Muscle layer of colon (tissue), 2 donors: ENCODE measurements around the gene TSHB.

Experiments
- H3K27ac ChIP-seq: one replicate; pipeline ENCODE4 v1.7.0; 2013; ENCODE audit warnings: low read depth, mild to moderate bottlenecking, low read length, moderate library complexity
- H3K27me3 ChIP-seq, 2 donors: one replicate each; pipeline ENCODE4 v1.7.0; 2013; ENCODE audit warnings: low read length in 2 of 2, mild to moderate bottlenecking in 2 of 2; ENCODE audit not compliant: insufficient read depth in 2 of 2, control insufficient read depth in 1 of 2
- H3K36me3 ChIP-seq: one replicate; pipeline ENCODE4 v1.7.0; 2013; ENCODE audit warnings: mild to moderate bottlenecking, low read length; ENCODE audit not compliant: insufficient read depth
- H3K4me1 ChIP-seq: one replicate; pipeline ENCODE4 v1.7.0; 2013; ENCODE audit warnings: mild to moderate bottlenecking, low read length; ENCODE audit not compliant: insufficient read depth
- H3K4me3 ChIP-seq, 2 donors: one replicate each; pipeline ENCODE4 v1.7.0; 2013; ENCODE audit warnings: low read length in 2 of 2, low read depth in 1 of 2, mild to moderate bottlenecking in 1 of 2, moderate library complexity in 1 of 2
- H3K9ac ChIP-seq: one replicate; pipeline ENCODE4 v1.7.0; 2013; ENCODE audit warnings: low read length
- H3K9me3 ChIP-seq: one replicate; pipeline ENCODE4 v1.7.0; 2013; ENCODE audit warnings: mild to moderate bottlenecking, low read length
- donor health status: abdominal sarcoma.
- donor health status: Adenocarcinoma of cecum.

The TSHB gene

DNA sequence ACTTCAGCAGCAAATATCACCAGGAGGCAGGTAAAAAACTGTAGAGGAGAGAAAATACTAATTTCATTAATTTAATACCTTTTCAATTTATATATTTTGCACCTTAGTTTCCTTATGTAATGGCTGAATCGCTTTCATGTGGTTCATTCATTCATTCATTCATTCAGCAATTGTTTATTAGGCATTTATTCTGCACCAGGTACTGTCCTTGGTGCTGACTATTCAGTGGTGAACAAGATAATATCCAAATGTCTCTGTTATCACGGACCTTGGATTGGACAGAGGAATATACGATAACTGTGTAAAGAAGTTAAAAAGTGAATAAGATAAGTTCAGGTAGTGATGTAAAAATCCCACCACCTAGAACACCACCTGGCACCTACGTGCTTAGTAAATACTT lies 30.9 kb downstream of the TSHB start:
- Histone ChIP-seq H3K9ac (no peak overlapping the region), H3K9me3 (no peaks in the 10 kb centered on the region), H3K27ac (no peak overlapping the region), H3K4me1 (peaks cover 31% of the 10 kb centered on the region), H3K27me3 (no peaks in the 10 kb centered on the region), H3K36me3 (peaks cover 55% of the 10 kb centered on the region), H3K4me3 (no peak overlapping the region)

DNA sequence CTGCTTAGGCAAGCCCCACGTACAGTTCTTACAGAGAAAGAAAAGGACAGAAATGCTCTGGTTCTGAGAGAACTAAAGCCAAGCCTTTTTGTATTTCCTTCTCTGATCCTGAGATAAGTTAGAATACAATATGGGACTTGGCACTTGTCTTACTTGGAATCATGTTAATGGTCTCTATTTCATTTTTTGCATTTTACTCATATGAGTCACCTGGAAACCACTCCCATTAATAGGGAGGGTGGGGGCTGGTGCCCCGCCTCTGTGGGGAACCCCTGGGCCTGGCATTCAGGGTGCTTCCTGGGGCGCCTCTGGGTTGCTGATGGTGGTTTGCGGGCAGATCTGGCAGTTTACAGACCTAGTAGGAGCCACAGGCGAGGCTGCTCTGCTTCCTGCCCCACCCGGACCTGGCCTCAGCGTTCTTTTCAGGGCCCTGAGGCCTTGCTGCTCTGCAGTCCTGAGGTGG lies 32.9 kb downstream of the TSHB start:
- Histone ChIP-seq H3K9ac (no peak overlapping the region), H3K27ac (no peak overlapping the region), H3K27me3 (no peaks in the 10 kb centered on the region), H3K4me1 (peaks cover 37% of the 10 kb centered on the region), H3K9me3 (no peaks in the 10 kb centered on the region), H3K4me3 (no peak overlapping the region), H3K36me3 (peaks cover 59% of the 10 kb centered on the region)

DNA sequence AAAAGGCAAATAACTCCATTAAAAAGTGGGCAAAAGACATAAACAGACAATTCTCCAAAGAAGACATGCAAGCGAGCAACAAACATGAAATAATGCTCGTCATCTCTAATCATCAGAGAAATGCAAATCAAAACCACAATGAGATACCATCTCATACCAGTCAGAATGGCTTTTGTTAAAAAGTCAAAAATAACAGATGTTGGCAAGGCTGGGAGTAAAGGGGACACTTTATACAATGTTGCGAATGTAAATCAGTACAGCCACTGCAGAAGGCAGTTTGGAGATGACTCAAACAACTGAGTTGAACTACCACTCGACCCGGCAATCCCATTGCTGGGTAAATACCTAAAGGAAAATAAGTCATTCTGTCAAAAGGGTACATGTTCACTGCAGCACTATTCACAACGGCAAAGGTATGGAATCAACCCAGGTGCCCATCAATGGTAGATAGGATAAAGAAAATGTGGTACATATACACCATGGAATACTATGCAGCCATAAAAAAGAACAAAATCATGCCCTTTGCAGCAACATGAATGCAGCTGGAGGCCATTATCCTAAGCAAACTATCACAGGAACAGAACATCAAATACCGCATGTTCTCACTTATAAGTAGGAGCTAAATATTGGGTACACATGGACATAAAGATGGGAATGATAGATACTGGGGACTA lies 33.7 kb downstream of the TSHB start:
- H3K36me3 ChIP-seq, result peaks cover 51% of the 10 kb centered on the region
- no peak overlapping the region for H3K9ac ChIP-seq
- no peaks in the 10 kb centered on the region for H3K27me3 ChIP-seq
- H3K27ac ChIP-seq, result no peak overlapping the region
- H3K4me3 ChIP-seq, result no peak overlapping the region
- no peaks in the 10 kb centered on the region for H3K9me3 ChIP-seq
- H3K4me1 ChIP-seq, result peaks cover 42% of the 10 kb centered on the region

DNA sequence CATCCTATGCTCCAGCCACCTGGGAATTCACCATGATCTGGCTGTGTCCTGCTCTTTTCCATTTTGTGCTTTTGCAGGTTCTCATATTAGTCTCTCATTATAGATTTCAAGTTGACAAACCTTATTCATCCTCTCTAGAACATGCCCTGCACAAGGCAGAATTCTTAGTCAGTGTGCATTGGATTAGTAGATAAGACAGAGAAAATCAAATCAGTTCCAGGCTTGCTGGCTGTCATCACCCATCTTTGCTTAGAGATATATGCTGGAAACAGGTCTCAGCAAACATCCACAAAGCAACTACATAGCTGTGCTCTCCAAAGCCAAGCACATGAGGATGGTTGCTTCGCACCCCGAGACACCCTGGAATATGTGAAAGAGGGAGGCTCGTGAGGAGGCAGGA lies 34.8 kb downstream of the TSHB start:
- Histone ChIP-seq H3K9me3 (no peaks in the 10 kb centered on the region), H3K4me1 (peaks cover 50% of the 10 kb centered on the region), H3K9ac (no peak overlapping the region), H3K27ac (no peak overlapping the region), H3K27me3 (no peaks in the 10 kb centered on the region), H3K4me3 (no peak overlapping the region), H3K36me3 (peaks cover 45% of the 10 kb centered on the region)

- H3K36me3 ChIP-seq, result peaks cover 40% of the 10 kb centered on the region
- no peak overlapping the region for H3K4me3 ChIP-seq
- no peak overlapping the region for H3K9ac ChIP-seq
- peaks cover 56% of the 10 kb centered on the region for H3K4me1 ChIP-seq
- H3K27me3 ChIP-seq, result no peaks in the 10 kb centered on the region
- no peaks in the 10 kb centered on the region for H3K9me3 ChIP-seq
- H3K27ac ChIP-seq, result no peak overlapping the region
These were observed 35.4 kb downstream of the TSHB start for GRCh38 chr1:115065021-115065420.

GRCh38 chr1:115067161-115067859 lies 37.7 kb downstream of the TSHB start:
- H3K36me3 ChIP-seq, result peaks cover 26% of the 10 kb centered on the region
- H3K4me3 ChIP-seq, result no peak overlapping the region
- H3K27ac ChIP-seq, result peak overlapping the region; percentile 72
- H3K27me3 ChIP-seq, result no peaks in the 10 kb centered on the region
- no peak overlapping the region for H3K9ac ChIP-seq
- peaks cover 76% of the 10 kb centered on the region for H3K4me1 ChIP-seq
- H3K9me3 ChIP-seq, result no peaks in the 10 kb centered on the region

GRCh38 chr1:115068826-115069585 lies 39.4 kb downstream of the TSHB start:
- H3K27ac ChIP-seq, result peak overlapping the region; percentile 50
- H3K36me3 ChIP-seq, result peaks cover 20% of the 10 kb centered on the region
- H3K9ac ChIP-seq, result no peak overlapping the region
- H3K9me3 ChIP-seq, result no peaks in the 10 kb centered on the region
- H3K27me3 ChIP-seq, result no peaks in the 10 kb centered on the region
- no peak overlapping the region for H3K4me3 ChIP-seq
- peaks cover 79% of the 10 kb centered on the region for H3K4me1 ChIP-seq

GRCh38 chr1:115069659-115070308 lies 40.2 kb downstream of the TSHB start:
- no peak overlapping the region for H3K9ac ChIP-seq
- peak overlapping the region; percentile 50 for H3K27ac ChIP-seq
- no peaks in the 10 kb centered on the region for H3K9me3 ChIP-seq
- no peak overlapping the region for H3K4me3 ChIP-seq
- no peaks in the 10 kb centered on the region for H3K27me3 ChIP-seq
- H3K36me3 ChIP-seq, result peaks cover 13% of the 10 kb centered on the region
- H3K4me1 ChIP-seq, result peaks cover 87% of the 10 kb centered on the region

GRCh38 chr1:115071012-115071664 lies 41.5 kb downstream of the TSHB start:
- Histone ChIP-seq H3K9ac (no peak overlapping the region), H3K9me3 (no peaks in the 10 kb centered on the region), H3K27me3 (no peaks in the 10 kb centered on the region), H3K4me1 (peaks cover 97% of the 10 kb centered on the region), H3K27ac (no peak overlapping the region), H3K36me3 (peaks cover 8% of the 10 kb centered on the region), H3K4me3 (no peak overlapping the region)

GRCh38 chr1:115073298-115074087 lies 43.9 kb downstream of the TSHB start:
- no peaks in the 10 kb centered on the region for H3K36me3 ChIP-seq
- no peak overlapping the region for H3K4me3 ChIP-seq
- peak overlapping the region; percentile 17 for H3K9ac ChIP-seq
- peaks cover 87% of the 10 kb centered on the region for H3K4me1 ChIP-seq
- no peaks in the 10 kb centered on the region for H3K9me3 ChIP-seq
- no peaks in the 10 kb centered on the region for H3K27me3 ChIP-seq
- peak overlapping the region; percentile 76 for H3K27ac ChIP-seq
